ENCODE results near the gene F7.
"Not testable (repeated sequence)": the region's sequence is repeated elsewhere in the genome, so short reads cannot be mapped to it uniquely, and the experiment has no call there.

Gene F7

DNA sequence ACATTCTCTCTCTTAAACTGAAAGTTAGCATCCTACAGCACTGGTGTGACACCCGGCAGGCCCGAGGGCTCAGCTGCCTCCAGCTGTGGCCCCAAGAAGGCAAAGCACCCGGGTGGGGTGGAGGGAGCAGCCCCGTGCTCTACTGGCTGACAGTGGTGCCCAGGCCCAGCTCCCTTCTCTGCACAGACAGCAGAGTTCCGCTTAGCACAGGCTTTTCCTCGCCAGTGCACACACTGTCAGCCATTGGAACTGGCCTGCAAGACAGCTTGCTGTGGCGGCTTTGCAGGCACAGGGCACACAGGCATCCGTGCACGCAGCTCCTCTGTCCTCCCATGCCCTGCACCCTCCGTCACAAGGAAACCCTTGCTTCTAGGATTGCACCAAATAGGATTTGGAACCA is 3.3 kb upstream of the F7 start:
- not testable (repeated sequence) for DNase-seq (ENCODE audit: low read depth)

- DNase-seq (ENCODE audit: low read depth) = no peak
These were observed 2.9 kb upstream of the F7 start for GRCh38 chr13:113102727-113103126.

DNA sequence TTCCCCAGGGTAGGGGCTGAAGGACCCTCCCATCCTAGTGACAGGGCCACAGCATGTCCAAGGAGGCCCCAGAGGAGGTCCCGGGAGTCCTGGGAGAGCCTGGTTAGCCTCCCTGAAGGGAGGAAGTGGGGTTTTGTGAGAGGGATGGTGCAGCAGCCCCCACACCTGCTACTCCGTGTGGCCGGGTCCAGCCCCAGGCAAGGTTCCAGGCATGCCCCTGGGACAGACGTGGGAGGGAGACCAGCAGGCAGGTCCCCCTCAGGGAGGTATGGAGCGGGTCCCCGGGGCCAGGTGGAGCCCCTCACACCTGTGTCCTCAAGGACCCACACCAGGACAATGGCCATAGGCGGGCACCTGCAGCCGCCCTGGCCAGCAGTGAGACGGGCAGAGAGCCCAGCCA is 1.9 kb upstream of the F7 start:
- DNase-seq (ENCODE audit: low read depth) = no peak

- no peak for DNase-seq (ENCODE audit: low read depth)
These were observed 396 bp downstream of the F7 start for GRCh38 chr13:113105921-113106452.

DNA sequence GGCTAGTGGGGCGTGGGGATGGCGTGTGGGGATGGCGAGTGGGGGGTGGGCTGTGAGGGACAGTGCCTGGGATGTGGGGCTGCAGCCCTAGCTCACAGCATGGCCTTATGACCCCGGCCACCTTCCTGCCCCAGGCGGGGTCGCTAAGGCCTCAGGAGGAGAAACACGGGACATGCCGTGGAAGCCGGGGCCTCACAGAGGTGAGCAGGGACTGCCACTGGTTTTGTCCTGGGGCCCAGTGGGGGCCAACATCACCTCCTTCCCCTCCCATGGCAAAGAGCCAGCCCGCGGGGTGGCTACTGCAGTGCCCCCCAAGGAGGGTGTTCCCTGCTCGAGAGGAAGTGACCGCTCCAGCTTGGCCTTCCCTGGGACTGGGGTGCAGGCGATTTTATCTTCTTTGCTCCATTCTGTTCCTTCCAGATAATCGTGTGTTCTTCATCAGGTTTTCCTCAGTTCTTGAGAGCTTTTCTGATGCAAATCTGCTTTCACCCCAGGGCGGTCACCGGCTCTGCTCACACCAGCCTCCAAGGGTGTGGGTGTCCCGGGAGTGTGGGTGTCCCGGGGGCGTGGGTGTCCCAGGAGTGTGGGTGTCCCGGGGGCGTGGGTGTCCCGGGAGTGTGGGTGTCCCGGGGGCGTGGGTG is 1.2 kb downstream of the F7 start:
- no peak for DNase-seq (ENCODE audit: low read depth)

DNA sequence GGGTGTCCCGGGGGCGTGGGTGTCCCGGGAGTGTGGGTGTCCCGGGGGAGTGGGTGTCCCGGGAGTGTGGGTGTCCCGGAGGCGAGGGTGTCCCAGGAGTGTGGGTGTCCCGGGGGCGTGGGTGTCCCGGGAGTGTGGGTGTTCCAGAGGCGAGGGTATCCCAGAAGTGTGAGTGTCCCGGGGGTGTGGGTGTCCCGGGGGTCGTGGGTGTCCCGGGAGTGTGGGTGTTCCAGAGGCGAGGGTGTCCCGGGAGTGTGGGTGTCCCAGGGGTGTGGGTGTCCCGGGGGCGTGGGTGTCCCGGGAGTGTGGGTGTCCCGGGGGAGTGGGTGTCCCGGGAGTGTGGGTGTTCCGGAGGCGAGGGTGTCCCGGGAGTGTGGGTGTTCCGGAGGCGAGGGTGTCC is 2.9 kb downstream of the F7 start:
- not testable (repeated sequence) for DNase-seq (ENCODE audit: low read depth)

DNA sequence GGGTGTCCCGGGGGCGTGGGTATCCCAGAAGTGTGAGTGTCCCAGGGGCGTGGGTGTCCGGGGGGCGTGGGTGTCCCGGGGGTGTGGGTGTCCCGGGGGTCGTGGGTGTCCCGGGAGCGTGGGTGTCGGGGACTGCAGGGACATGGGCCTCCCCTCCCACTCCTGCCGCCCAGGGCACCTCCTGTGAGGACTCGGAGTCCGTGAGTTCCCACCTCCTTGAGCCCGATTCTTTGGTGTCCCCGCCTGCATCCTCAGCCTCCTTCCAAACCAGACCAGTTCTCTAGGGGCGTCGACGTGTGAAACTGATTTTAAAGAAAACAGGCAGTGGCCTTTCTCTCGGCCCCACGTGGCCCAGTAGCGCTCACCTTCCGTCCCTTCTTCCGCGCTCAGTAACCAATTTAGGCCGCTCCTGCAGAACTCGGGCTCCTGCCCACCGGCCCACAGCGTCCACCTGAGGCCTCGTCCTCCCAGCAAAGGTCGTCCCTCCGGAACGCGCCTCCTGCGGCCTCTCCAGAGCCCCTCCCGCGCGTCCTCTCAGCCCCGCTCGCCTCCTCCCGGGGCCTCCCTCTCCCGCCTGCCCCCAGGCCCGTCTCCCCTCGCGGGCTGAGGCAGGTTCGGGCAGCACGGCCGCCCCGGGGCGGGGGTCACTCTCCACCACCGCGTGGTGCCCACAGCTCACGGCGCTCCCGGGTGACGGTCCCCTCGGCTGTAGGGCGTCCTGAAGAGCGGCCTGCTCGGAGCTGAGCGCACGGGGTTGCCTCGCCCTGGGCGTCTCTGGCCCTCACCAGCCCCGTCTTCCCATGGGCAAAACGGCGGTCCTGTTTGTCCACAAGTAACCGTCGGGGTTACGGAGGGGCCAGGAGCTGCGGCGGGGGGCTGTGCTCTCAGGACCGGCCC is 3.8 kb downstream of the F7 start:
- no peak for DNase-seq (ENCODE audit: low read depth)

- peak; percentile 48 for DNase-seq (ENCODE audit: low read depth)
These were observed 4.7 kb downstream of the F7 start for GRCh38 chr13:113110048-113110851.

DNA sequence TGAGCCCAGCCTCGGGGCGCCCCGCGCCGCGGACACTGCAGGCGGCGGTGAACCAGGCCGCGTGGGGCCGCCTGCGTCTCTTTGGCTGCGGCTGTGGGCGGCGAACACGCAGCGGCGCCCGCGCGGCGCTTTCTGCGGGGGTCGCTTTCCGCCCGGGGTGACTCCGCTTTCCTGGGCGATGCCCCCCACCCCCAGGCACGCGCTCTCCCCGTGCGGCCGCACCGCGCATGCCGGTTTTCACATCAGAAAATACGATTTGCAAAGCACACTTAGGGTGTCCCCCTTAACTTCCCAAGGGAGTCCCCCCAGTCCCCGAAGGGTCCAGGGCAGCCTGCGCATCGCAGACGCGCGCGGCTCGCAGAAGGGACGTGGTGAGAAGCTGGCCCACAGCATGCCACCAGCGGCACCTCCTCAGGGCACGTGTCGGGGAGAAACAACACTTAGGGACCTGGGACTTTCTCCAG is 5.3 kb downstream of the F7 start:
- DNase-seq (ENCODE audit: low read depth) = peak; percentile 17

- DNase-seq (ENCODE audit: low read depth) = not testable (repeated sequence)
These were observed 6.2 kb downstream of the F7 start for GRCh38 chr13:113111821-113112220.

GRCh38 chr13:113112475-113112874 is 6.9 kb downstream of the F7 start:
- DNase-seq (ENCODE audit: low read depth) = not testable (repeated sequence)

DNA sequence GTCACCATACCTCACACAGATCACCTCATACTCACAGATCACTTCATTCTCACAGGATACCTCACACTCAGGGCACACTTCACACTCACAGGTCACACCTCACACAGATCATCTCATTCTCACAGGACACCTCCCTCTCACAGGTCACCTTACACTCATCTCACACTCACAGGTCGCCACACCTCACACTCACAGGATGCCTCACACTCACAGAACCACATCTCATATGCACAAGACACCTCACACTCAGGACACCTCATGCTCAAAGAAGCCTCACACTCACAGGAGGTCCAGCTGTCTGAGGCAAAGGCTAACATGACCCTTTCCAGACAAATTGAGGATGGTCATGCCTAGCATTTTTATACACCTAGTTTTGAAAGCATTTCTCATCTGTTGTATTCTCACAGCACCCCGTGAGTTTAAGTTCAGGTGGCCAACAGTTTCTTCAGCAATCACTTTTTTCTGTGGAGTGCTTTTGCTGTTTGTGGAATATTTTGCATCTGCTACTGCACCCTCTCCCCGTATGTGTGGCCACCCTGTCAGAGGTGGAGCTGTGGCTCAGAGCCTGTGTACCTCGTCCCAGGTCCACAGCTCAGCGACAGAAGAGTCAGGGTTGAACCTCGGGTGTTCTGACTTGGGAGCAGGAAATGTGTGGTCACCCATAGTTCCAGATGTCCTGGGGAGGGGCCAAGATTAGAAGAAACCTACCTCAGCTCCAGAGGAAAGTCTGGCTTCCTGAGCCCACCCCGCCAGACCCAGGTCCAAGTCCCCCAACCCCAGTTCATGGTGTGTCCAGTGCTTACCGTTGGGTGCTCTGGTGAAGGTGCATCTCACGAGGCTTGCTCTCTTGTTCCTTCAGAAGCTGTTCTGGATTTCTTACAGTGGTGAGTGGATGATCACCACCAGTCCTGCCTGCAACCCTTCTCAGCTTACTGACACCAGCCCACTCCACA is 7.6 kb downstream of the F7 start:
- DNase-seq (ENCODE audit: low read depth) = no peak

GRCh38 chr13:113113846-113114271 is 8.3 kb downstream of the F7 start:
- DNase-seq (ENCODE audit: low read depth) = no peak

DNA sequence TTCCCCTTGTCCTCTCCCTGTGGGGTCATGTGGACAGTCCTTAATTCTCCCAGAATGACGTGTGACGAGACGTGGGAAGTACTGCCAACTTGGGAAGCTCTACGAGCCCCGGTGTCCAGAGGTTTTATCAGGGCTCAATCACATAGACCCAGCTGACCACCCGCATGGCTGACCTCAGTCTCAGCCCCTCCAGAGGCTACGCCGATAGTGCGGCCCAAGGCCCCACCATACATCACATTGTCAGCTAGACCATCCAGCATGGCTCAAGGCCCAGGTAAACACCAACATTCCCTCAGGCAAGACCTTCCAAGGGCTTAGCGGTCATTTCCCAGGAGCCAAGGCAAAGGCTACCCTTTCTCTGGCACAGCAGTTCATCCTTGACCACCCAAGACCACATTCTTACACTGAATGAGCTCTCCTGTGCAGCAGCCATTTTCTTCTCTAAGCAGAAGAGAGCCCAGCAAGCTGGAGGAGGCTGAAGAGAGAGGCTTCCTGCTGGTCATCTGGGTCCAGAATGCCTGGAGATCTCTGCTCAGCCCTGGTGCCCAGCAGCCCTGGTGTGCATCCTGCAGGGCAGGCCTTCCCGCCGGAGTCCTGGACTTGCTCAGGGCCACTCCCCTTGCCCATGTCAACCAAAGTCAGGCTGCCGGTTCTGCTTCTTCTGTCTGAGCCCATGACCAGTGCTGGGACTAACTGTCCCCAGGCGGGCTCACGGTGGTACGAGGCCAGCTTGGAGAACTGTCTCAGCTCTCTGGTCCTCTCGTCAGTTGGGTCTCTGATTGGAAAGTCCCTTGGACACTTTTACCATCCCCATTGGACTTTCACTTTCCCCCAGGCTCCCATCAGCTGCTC is 9.1 kb downstream of the F7 start:
- DNase-seq (ENCODE audit: low read depth) = no peak

DNA sequence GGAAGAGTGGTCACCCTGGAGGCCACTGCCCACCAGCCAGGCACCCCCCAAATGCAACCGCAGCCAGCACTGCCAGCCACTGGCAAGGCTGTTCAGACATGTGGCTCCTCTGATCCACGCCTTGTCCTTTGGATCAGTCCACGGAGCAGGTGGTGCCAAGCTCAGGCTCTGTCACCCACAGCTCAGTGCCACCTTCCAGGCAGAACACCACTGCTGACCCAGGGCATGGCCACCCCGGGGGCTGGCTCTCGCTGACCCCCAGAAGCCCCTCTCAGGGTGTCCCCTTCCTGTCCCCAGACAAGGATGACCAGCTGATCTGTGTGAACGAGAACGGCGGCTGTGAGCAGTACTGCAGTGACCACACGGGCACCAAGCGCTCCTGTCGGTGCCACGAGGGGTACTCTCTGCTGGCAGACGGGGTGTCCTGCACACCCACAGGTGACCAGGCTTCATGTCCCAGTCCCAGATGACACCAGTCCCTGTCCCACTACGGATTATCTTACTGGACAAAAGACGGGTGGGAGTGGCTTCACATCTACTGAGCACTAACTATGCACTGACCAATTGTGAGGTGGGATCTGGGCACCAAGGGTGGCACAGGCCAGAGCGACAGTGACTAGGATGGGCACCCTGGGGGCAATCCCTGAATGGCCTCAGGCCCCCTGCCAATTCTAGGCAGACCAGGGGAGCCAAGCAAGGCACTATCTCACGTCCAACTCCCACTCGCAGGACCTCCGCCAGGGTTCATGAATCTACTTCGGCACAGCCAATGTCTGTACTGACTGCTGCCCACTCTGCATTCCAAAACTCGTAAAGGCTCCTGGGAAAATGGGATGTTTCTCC is 10.0 kb downstream of the F7 start:
- DNase-seq (ENCODE audit: low read depth) = no peak

- DNase-seq (ENCODE audit: low read depth) = no peak
These were observed 10.7 kb downstream of the F7 start for GRCh38 chr13:113116206-113116800.

DNA sequence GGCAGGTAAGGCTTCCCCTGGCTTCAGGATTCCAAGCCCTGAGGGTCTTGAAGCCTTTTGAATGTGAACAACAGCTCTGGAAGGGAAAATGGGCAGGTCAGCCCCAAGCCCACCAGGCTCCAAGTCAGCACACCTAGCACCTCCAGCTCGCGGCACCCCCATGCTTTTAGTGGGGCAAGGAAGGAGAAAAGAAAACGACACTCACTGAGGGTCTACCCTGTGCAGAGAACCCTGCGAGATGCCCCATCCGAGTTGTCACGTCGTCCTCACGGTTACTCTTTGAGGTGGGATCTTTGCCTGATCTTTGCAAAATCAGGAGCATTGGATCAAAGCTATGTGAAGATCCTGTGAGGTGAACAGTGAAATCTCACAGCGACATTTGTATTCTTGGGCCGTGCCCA is 11.3 kb downstream of the F7 start:
- DNase-seq (ENCODE audit: low read depth) = no peak

GRCh38 chr13:113117335-113117872 is 11.8 kb downstream of the F7 start:
- no peak for DNase-seq (ENCODE audit: low read depth)

DNA sequence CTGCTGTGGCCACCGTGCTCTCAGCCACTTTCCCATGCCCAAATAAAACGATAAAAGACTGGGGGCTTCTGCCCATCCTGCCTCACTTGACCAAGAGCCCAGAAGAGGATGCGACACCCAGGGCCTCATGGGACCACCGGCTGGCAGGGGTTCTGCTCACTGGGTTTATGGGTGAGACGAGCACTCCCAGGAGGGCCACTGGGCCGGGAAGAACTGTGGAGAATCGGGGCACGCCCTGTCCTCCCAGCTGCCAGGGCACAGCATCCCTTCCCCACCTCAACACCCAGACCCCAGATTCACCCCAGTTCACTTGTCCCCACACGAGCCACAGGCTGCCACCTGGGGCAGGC is 12.3 kb downstream of the F7 start:
- DNase-seq (ENCODE audit: low read depth) = no peak
